ENCODE measurements around the gene PDE8A.

PDE8A gene

GRCh38 chr15:85131915-85132314, 150.3 kb downstream of the PDE8A start:
- H3K4me3 ChIP-seq (ENCODE audit: low read depth, low read length), result no peak overlapping the region
- H3K27me3 ChIP-seq (ENCODE audit: control insufficient read depth, insufficient read depth, low read length), result no peaks in the 10 kb centered on the region
- H3K27ac ChIP-seq (ENCODE audit: low read depth, low read length), result no peak overlapping the region
- H3K36me3 ChIP-seq (ENCODE audit: control insufficient read depth, insufficient read depth, low read length), result no peaks in the 10 kb centered on the region
- H3K9me3 ChIP-seq (ENCODE audit: control insufficient read depth, insufficient read depth, low read length), result no peaks in the 10 kb centered on the region
- H3K9ac ChIP-seq (ENCODE audit: low read depth, low read length), result no peak overlapping the region
- no peaks in the 10 kb centered on the region for H3K4me1 ChIP-seq (ENCODE audit: control insufficient read depth, insufficient read depth, low read length)

- 0 out of 2 replicates have a peak, but pooled peaks cover 4% of the 10 kb centered on the region for H3K36me3 ChIP-seq (ENCODE audit: control insufficient read depth, insufficient read depth, low read length)
- H3K4me1 ChIP-seq (ENCODE audit: control insufficient read depth, insufficient read depth, low read length), result peaks cover 6% of the 10 kb centered on the region; the same call in 1 of the 2 replicates
- no peaks in the 10 kb centered on the region for H3K9me3 ChIP-seq (ENCODE audit: control insufficient read depth, insufficient read depth, low read length)
- H3K4me3 ChIP-seq (ENCODE audit: low read depth, low read length), result no peak overlapping the region
- no peaks in the 10 kb centered on the region for H3K27me3 ChIP-seq (ENCODE audit: control insufficient read depth, insufficient read depth, low read length)
- no peak overlapping the region for H3K9ac ChIP-seq (ENCODE audit: low read depth, low read length)
- no peak overlapping the region for H3K27ac ChIP-seq (ENCODE audit: low read depth, low read length)
These were observed 152.1 kb downstream of the PDE8A start for GRCh38 chr15:85133709-85134108.

- H3K9me3 ChIP-seq (ENCODE audit: control insufficient read depth, insufficient read depth, low read length), result no peaks in the 10 kb centered on the region
- no peak overlapping the region for H3K4me3 ChIP-seq (ENCODE audit: low read depth, low read length)
- H3K36me3 ChIP-seq (ENCODE audit: control insufficient read depth, insufficient read depth, low read length), result 0 out of 2 replicates have a peak, but pooled peaks cover 4% of the 10 kb centered on the region
- no peak overlapping the region for H3K27ac ChIP-seq (ENCODE audit: low read depth, low read length)
- H3K9ac ChIP-seq (ENCODE audit: low read depth, low read length), result no peak overlapping the region
- H3K27me3 ChIP-seq (ENCODE audit: control insufficient read depth, insufficient read depth, low read length), result no peaks in the 10 kb centered on the region
- peaks cover 6% of the 10 kb centered on the region; the same call in 1 of the 2 replicates for H3K4me1 ChIP-seq (ENCODE audit: control insufficient read depth, insufficient read depth, low read length)
These were observed 156.0 kb downstream of the PDE8A start for GRCh38 chr15:85137489-85138168.

GRCh38 chr15:85139391-85139790, 157.7 kb downstream of the PDE8A start:
- Histone ChIP-seq H3K9ac (ENCODE audit: low read depth, low read length) (no peak overlapping the region), H3K36me3 (ENCODE audit: control insufficient read depth, insufficient read depth, low read length) (0 out of 2 replicates have a peak, but pooled peaks cover 4% of the 10 kb centered on the region), H3K4me1 (ENCODE audit: control insufficient read depth, insufficient read depth, low read length) (peaks cover 6% of the 10 kb centered on the region; the same call in 1 of the 2 replicates), H3K4me3 (ENCODE audit: low read depth, low read length) (no peak overlapping the region), H3K9me3 (ENCODE audit: control insufficient read depth, insufficient read depth, low read length) (no peaks in the 10 kb centered on the region), H3K27me3 (ENCODE audit: control insufficient read depth, insufficient read depth, low read length) (no peaks in the 10 kb centered on the region), H3K27ac (ENCODE audit: low read depth, low read length) (no peak overlapping the region)

GRCh38 chr15:85141726-85142125, 160.1 kb downstream of the PDE8A start:
- Histone ChIP-seq H3K4me3 (ENCODE audit: low read depth, low read length) (no peak overlapping the region), H3K36me3 (ENCODE audit: control insufficient read depth, insufficient read depth, low read length) (0 out of 2 replicates have a peak, but pooled peaks cover 4% of the 10 kb centered on the region), H3K9me3 (ENCODE audit: control insufficient read depth, insufficient read depth, low read length) (no peaks in the 10 kb centered on the region), H3K27ac (ENCODE audit: low read depth, low read length) (no peak overlapping the region), H3K9ac (ENCODE audit: low read depth, low read length) (no peak overlapping the region), H3K4me1 (ENCODE audit: control insufficient read depth, insufficient read depth, low read length) (peaks cover 6% of the 10 kb centered on the region; the same call in 1 of the 2 replicates), H3K27me3 (ENCODE audit: control insufficient read depth, insufficient read depth, low read length) (no peaks in the 10 kb centered on the region)

- no peaks in the 10 kb centered on the region for H3K9me3 ChIP-seq (ENCODE audit: control insufficient read depth, insufficient read depth, low read length)
- 0 out of 2 replicates have a peak, but pooled peaks cover 4% of the 10 kb centered on the region for H3K36me3 ChIP-seq (ENCODE audit: control insufficient read depth, insufficient read depth, low read length)
- H3K4me3 ChIP-seq (ENCODE audit: low read depth, low read length), result no peak overlapping the region
These were observed 160.7 kb downstream of the PDE8A start for GRCh38 chr15:85142312-85142711.

GRCh38 chr15:85149465-85150129, 167.9 kb downstream of the PDE8A start:
- no peak overlapping the region for H3K27ac ChIP-seq (ENCODE audit: low read depth, low read length)
- H3K4me1 ChIP-seq (ENCODE audit: control insufficient read depth, insufficient read depth, low read length), result peaks cover 8% of the 10 kb centered on the region; the same call in 1 of the 2 replicates
- no peaks in the 10 kb centered on the region for H3K9me3 ChIP-seq (ENCODE audit: control insufficient read depth, insufficient read depth, low read length)
- no peaks in the 10 kb centered on the region for H3K36me3 ChIP-seq (ENCODE audit: control insufficient read depth, insufficient read depth, low read length)
- H3K27me3 ChIP-seq (ENCODE audit: control insufficient read depth, insufficient read depth, low read length), result no peaks in the 10 kb centered on the region
- no peak overlapping the region for H3K9ac ChIP-seq (ENCODE audit: low read depth, low read length)
- H3K4me3 ChIP-seq (ENCODE audit: low read depth, low read length), result no peak overlapping the region

More at GRCh38 chr15:85142312-85142711, 160.7 kb downstream of the PDE8A start:
- Histone ChIP-seq H3K4me1 (ENCODE audit: control insufficient read depth, insufficient read depth, low read length) (peaks cover 6% of the 10 kb centered on the region; the same call in 1 of the 2 replicates), H3K27ac (ENCODE audit: low read depth, low read length) (no peak overlapping the region), H3K27me3 (ENCODE audit: control insufficient read depth, insufficient read depth, low read length) (no peaks in the 10 kb centered on the region), H3K9ac (ENCODE audit: low read depth, low read length) (no peak overlapping the region)

GRCh38 chr15:85150130-85150480, 168.4 kb downstream of the PDE8A start:
- Histone ChIP-seq H3K36me3 (ENCODE audit: control insufficient read depth, insufficient read depth, low read length) (no peaks in the 10 kb centered on the region), H3K9ac (ENCODE audit: low read depth, low read length) (no peak overlapping the region), H3K27me3 (ENCODE audit: control insufficient read depth, insufficient read depth, low read length) (no peaks in the 10 kb centered on the region), H3K9me3 (ENCODE audit: control insufficient read depth, insufficient read depth, low read length) (no peaks in the 10 kb centered on the region), H3K4me3 (ENCODE audit: low read depth, low read length) (no peak overlapping the region), H3K27ac (ENCODE audit: low read depth, low read length) (no peak overlapping the region), H3K4me1 (ENCODE audit: control insufficient read depth, insufficient read depth, low read length) (peaks cover 8% of the 10 kb centered on the region; the same call in 1 of the 2 replicates)

GRCh38 chr15:85151145-85151544, 169.5 kb downstream of the PDE8A start:
- no peaks in the 10 kb centered on the region for H3K36me3 ChIP-seq (ENCODE audit: control insufficient read depth, insufficient read depth, low read length)
- H3K27me3 ChIP-seq (ENCODE audit: control insufficient read depth, insufficient read depth, low read length), result no peaks in the 10 kb centered on the region
- no peak overlapping the region for H3K9ac ChIP-seq (ENCODE audit: low read depth, low read length)
- H3K4me3 ChIP-seq (ENCODE audit: low read depth, low read length), result no peak overlapping the region
- H3K4me1 ChIP-seq (ENCODE audit: control insufficient read depth, insufficient read depth, low read length), result peaks cover 8% of the 10 kb centered on the region; the same call in 1 of the 2 replicates
- H3K9me3 ChIP-seq (ENCODE audit: control insufficient read depth, insufficient read depth, low read length), result no peaks in the 10 kb centered on the region
- H3K27ac ChIP-seq (ENCODE audit: low read depth, low read length), result no peak overlapping the region

- Histone ChIP-seq H3K27me3 (ENCODE audit: control insufficient read depth, insufficient read depth, low read length) (no peaks in the 10 kb centered on the region), H3K9me3 (ENCODE audit: control insufficient read depth, insufficient read depth, low read length) (no peaks in the 10 kb centered on the region), H3K4me3 (ENCODE audit: low read depth, low read length) (no peak overlapping the region), H3K9ac (ENCODE audit: low read depth, low read length) (no peak overlapping the region), H3K4me1 (ENCODE audit: control insufficient read depth, insufficient read depth, low read length) (peaks cover 8% of the 10 kb centered on the region; the same call in 1 of the 2 replicates), H3K36me3 (ENCODE audit: control insufficient read depth, insufficient read depth, low read length) (no peaks in the 10 kb centered on the region), H3K27ac (ENCODE audit: low read depth, low read length) (no peak overlapping the region)
These were observed 170.2 kb downstream of the PDE8A start for GRCh38 chr15:85151861-85152260.

GRCh38 chr15:85154061-85154460, 172.4 kb downstream of the PDE8A start:
- Histone ChIP-seq H3K4me1 (ENCODE audit: control insufficient read depth, insufficient read depth, low read length) (peaks cover 8% of the 10 kb centered on the region; the same call in 1 of the 2 replicates), H3K9ac (ENCODE audit: low read depth, low read length) (no peak overlapping the region), H3K36me3 (ENCODE audit: control insufficient read depth, insufficient read depth, low read length) (no peaks in the 10 kb centered on the region), H3K27ac (ENCODE audit: low read depth, low read length) (no peak overlapping the region), H3K27me3 (ENCODE audit: control insufficient read depth, insufficient read depth, low read length) (no peaks in the 10 kb centered on the region), H3K9me3 (ENCODE audit: control insufficient read depth, insufficient read depth, low read length) (no peaks in the 10 kb centered on the region), H3K4me3 (ENCODE audit: low read depth, low read length) (no peak overlapping the region)

All from HUES48 (cell line).